ENCODE data around the gene NELL1. TPM values are rescaled to one million over a fixed set of nuclear protein-coding genes. Genes with fewer than 3 reads are reported as not detected.

NELL1 gene
- total and polyA plus RNA-seq, 2 donors (not counting 3 experiments of a cell fraction or from before 2014, with no cell fraction given) = not detected

- FAIRE-seq (no peak), DNase-seq (ENCODE audit: low read depth, low spot score) (no peak)
- CTCF ChIA-PET = no interaction called here
- intact Hi-C loops (cut with micrococcal nuclease) (no loop called here), dilution Hi-C loops (cut with MboI; ENCODE audit: extremely low pct_ligation_motif_present, low sequenced_read_pairs) (no loop called here)
- Histone ChIP-seq H3K4me1 (ENCODE audit: control insufficient read depth, extremely low read depth, insufficient read depth, low read length) (no peaks in the 10 kb centered on the region), H3K4me2 (ENCODE audit: insufficient read depth, low read length) (no peak overlapping the region), H3K9ac (replicated peaks; ENCODE audit: extremely low read depth, insufficient read depth, low read length) (no peak overlapping the region), H3K4me3 (replicated peaks in 1 of 3; ENCODE audit: insufficient read depth in 1 of 3, low read depth in 1 of 3, low read length in 3 of 3) (no peak overlapping the region), H3K79me2 (ENCODE audit: control insufficient read depth, insufficient read depth, low read length) (no peaks in the 10 kb centered on the region), H3K27ac (ENCODE audit: insufficient read depth, low read depth, low read length) (no peak overlapping the region), H3K27me3 (ENCODE audit: control insufficient read depth in 2 of 2, insufficient read depth in 2 of 2, low read length in 2 of 2) (no peaks in the 10 kb centered on the region), H3K9me1 (replicated peaks; ENCODE audit: control insufficient read depth, extremely low read depth, insufficient read depth, low read length) (no peaks in the 10 kb centered on the region), H3K36me3 (ENCODE audit: control insufficient read depth in 2 of 2, extremely low read depth in 1 of 2, insufficient read depth in 2 of 2, low read length in 2 of 2) (no peaks in the 10 kb centered on the region), H3K9me3 (replicated peaks; ENCODE audit: control insufficient read depth, insufficient read depth, low read length) (peaks cover 6% of the 10 kb centered on the region), H4K20me1 (replicated peaks; ENCODE audit: control insufficient read depth, extremely low read depth, insufficient read depth, low read length) (no peaks in the 10 kb centered on the region), H2AFZ (ENCODE audit: low read depth, low read length) (no peak overlapping the region)
- TF ChIP-seq MYC (IDR thresholded peaks at IDR 0.05; ENCODE audit: low read depth, low read length) (no peak), MAX (IDR thresholded peaks at IDR 0.05; ENCODE audit: insufficient read depth, insufficient read length) (no peak)
- no TSS peak for BruUV-seq (replicated peaks)
- POLR2A ChIA-PET = no interaction called here
These were observed 463.9 kb downstream of the NELL1 start for GRCh38 chr11:21133244-21133643.

DNA sequence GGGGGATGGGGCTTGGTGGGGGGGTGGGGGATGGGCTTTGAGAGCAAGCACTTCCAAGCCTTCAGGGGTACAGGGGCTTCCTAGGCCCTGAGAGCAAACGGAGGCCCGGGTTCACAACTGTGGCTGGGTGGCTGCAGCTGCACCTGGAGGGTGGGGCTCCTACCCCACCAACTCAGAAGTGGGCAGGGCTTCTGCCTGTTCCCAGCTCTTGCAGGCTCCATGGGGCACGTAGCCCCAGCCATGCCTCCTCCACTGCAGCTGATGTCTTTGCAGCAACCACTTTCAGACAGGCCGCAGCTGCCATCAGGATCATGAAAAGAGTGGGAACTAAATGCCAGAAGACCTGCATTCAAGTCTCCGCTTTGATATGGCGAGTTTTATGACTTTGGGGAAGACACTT lies 464.3 kb downstream of the NELL1 start:
- intact Hi-C loops (cut with micrococcal nuclease) (no loop called here), dilution Hi-C loops (cut with MboI; ENCODE audit: extremely low pct_ligation_motif_present, low sequenced_read_pairs) (no loop called here)
- no TSS peak for BruUV-seq (replicated peaks)
- no peak for DNase-seq (ENCODE audit: low read depth, low spot score)
- FAIRE-seq = no peak
- Histone ChIP-seq H3K9ac (replicated peaks; ENCODE audit: extremely low read depth, insufficient read depth, low read length) (no peak overlapping the region), H3K4me1 (ENCODE audit: control insufficient read depth, extremely low read depth, insufficient read depth, low read length) (no peaks in the 10 kb centered on the region), H4K20me1 (replicated peaks; ENCODE audit: control insufficient read depth, extremely low read depth, insufficient read depth, low read length) (no peaks in the 10 kb centered on the region), H3K27me3 (ENCODE audit: control insufficient read depth in 2 of 2, insufficient read depth in 2 of 2, low read length in 2 of 2) (no peaks in the 10 kb centered on the region), H2AFZ (ENCODE audit: low read depth, low read length) (no peak overlapping the region), H3K36me3 (ENCODE audit: control insufficient read depth in 2 of 2, extremely low read depth in 1 of 2, insufficient read depth in 2 of 2, low read length in 2 of 2) (no peaks in the 10 kb centered on the region), H3K4me2 (ENCODE audit: insufficient read depth, low read length) (no peak overlapping the region), H3K27ac (ENCODE audit: insufficient read depth, low read depth, low read length) (no peak overlapping the region), H3K79me2 (ENCODE audit: control insufficient read depth, insufficient read depth, low read length) (no peaks in the 10 kb centered on the region), H3K9me3 (replicated peaks; ENCODE audit: control insufficient read depth, insufficient read depth, low read length) (peaks cover 6% of the 10 kb centered on the region), H3K9me1 (replicated peaks; ENCODE audit: control insufficient read depth, extremely low read depth, insufficient read depth, low read length) (no peaks in the 10 kb centered on the region), H3K4me3 (replicated peaks in 1 of 3; ENCODE audit: insufficient read depth in 1 of 3, low read depth in 1 of 3, low read length in 3 of 3) (no peak overlapping the region)
- CTCF ChIA-PET = no interaction called here
- TF ChIP-seq GATA2 (IDR thresholded peaks at IDR 0.05; ENCODE audit: insufficient read depth, insufficient read length, low read depth, low read length) (no peak), EZH2 (IDR thresholded peaks at IDR 0.05; ENCODE audit: borderline replicate concordance, low read depth, low read length, severe bottlenecking) (no peak), MAX (IDR thresholded peaks at IDR 0.05; ENCODE audit: insufficient read depth, insufficient read length) (no peak), MYC (IDR thresholded peaks at IDR 0.05; ENCODE audit: low read depth, low read length) (no peak), POLR2AphosphoS5 (IDR thresholded peaks at IDR 0.05; ENCODE audit: insufficient read depth, low read depth, low read length) (no peak), JUN (IDR thresholded peaks at IDR 0.05; ENCODE audit: borderline replicate concordance, insufficient read depth, insufficient read length, low read depth) (no peak), FOS (IDR thresholded peaks at IDR 0.05; ENCODE audit: borderline replicate concordance, insufficient read depth, low read length) (no peak), POLR2A (IDR thresholded peaks at IDR 0.05; ENCODE audit: low read depth, low read length) (no peak)
- TF ChIP-seq, protein P1, sequence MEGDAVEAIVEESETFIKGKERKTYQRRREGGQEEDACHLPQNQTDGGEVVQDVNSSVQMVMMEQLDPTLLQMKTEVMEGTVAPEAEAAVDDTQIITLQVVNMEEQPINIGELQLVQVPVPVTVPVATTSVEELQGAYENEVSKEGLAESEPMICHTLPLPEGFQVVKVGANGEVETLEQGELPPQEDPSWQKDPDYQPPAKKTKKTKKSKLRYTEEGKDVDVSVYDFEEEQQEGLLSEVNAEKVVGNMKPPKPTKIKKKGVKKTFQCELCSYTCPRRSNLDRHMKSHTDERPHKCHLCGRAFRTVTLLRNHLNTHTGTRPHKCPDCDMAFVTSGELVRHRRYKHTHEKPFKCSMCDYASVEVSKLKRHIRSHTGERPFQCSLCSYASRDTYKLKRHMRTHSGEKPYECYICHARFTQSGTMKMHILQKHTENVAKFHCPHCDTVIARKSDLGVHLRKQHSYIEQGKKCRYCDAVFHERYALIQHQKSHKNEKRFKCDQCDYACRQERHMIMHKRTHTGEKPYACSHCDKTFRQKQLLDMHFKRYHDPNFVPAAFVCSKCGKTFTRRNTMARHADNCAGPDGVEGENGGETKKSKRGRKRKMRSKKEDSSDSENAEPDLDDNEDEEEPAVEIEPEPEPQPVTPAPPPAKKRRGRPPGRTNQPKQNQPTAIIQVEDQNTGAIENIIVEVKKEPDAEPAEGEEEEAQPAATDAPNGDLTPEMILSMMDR (IDR thresholded peaks at IDR 0.05; ENCODE audit: extremely low read depth in 1 of 2, insufficient read depth in 1 of 2, low read depth in 1 of 2, low read length in 2 of 2) = no peak
- POLR2A ChIA-PET = no interaction called here

All from endothelial cell of umbilical vein (primary cell).